ENCODE data around the gene SCAMP4. TPM values are rescaled to one million over a fixed set of nuclear protein-coding genes. Genes with fewer than 3 reads are reported as not detected.

The SCAMP4 gene
- total RNA-seq, 1 experiment from 2014 or later: 69.0 TPM

DNA sequence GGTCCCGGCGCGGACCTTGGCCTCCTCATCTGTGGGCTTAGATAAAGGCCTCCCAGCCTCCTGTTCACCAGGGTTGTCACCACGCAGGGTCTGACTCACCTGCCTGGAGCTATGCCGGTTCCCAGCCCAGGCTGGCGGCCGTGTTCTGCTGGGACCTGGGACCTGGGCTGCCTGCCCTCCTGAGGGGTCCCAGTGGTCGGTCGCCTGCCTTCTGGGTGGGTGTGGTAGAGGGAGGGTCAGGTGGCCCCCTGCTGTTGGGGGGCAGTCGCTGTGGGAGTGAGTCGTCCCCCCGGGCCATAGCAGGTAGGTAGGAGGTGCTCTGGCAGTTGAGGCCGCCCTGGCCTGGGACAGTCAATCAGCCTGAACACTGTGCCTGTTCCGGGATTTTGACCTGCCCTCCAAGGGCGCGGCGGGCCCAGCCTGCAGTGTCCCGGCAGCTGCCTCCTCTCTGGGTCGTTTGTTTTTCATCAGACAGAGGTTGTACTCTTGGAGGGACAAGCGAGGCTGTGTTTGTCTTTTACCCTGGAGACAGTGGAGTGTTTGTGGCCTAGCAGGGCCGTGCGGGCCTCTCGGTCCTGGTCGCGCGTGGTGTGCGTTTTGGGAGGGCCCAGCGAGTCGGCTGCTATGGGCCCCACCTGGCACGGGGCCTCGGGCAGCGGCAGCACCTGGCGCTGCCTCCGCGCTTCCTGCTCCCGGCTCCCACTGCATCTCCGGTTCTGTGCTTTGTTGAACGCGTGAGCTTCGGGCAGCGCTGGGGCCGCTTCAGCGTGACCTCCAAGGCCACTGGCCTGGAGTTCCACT lies 2.6 kb downstream of the SCAMP4 start:
- Histone ChIP-seq H3K23ac (ENCODE audit: insufficient read length, low read depth, low read length) (no peak overlapping the region), H3K14ac (ENCODE audit: insufficient read depth, low read length) (no peak overlapping the region; the same call in 1 of the 2 replicates), H2BK15ac (ENCODE audit: low read depth, low read length) (no peak overlapping the region), H3K56ac (ENCODE audit: insufficient read length, low read depth, low read length) (no peak overlapping the region), H3K9me3 (ENCODE audit: control insufficient read depth, low read depth, low read length) (no peaks in the 10 kb centered on the region), H4K91ac (ENCODE audit: insufficient read length, low read depth, low read length) (no peak overlapping the region), H2BK20ac (ENCODE audit: low read depth, low read length, poor library complexity, severe bottlenecking) (no peak overlapping the region), H3K9ac (ENCODE audit: extremely low read depth, insufficient read length, low read length) (no peak overlapping the region), H3K27ac (ENCODE audit: insufficient read length, low read depth, low read length) (no peak overlapping the region), H3K4me2 (ENCODE audit: insufficient read depth, insufficient read length, low read length) (no peak overlapping the region), H2BK120ac (ENCODE audit: low read depth, low read length, poor library complexity, severe bottlenecking) (no peak overlapping the region), H3K79me2 (ENCODE audit: insufficient read depth, low read length) (peaks cover 17% of the 10 kb centered on the region; the same call in 1 of the 2 replicates), H2BK5ac (ENCODE audit: insufficient read length, low read length) (no peak overlapping the region), H3K18ac (ENCODE audit: insufficient read length, low read depth, low read length) (no peak overlapping the region), H2BK12ac (ENCODE audit: insufficient read length, low read depth, low read length) (no peak overlapping the region), H4K20me1 (ENCODE audit: control insufficient read depth, insufficient read depth, insufficient read length) (no peaks in the 10 kb centered on the region), H4K5ac (ENCODE audit: insufficient read length, low read depth, low read length) (no peak overlapping the region), H3T11ph (ENCODE audit: low read length) (no peak overlapping the region), H3K4ac (ENCODE audit: low read depth, low read length) (no peak overlapping the region; the same call in 1 of the 2 replicates), H2AFZ (ENCODE audit: low read length) (no peak overlapping the region), H4K8ac (replicated peaks; ENCODE audit: insufficient read length, low read depth, low read length) (no peak overlapping the region), H3K79me1 (ENCODE audit: insufficient read depth, low read depth, low read length, poor library complexity, severe bottlenecking) (peaks cover 4% of the 10 kb centered on the region), H3K23me2 (ENCODE audit: insufficient read length, low read depth, low read length, poor library complexity, severe bottlenecking) (peaks cover 4% of the 10 kb centered on the region), H3K4me1 (ENCODE audit: insufficient read depth, low read length) (0 out of 2 replicates have a peak, but pooled peaks cover 2% of the 10 kb centered on the region), H2AK5ac (ENCODE audit: insufficient read length, low read length) (no peak overlapping the region), H3K27me3 (ENCODE audit: insufficient read depth, low read length) (no peaks in the 10 kb centered on the region)
- Mint-ChIP-seq H3K36me3 (ENCODE audit: insufficient read depth in 1 of 3, low read depth in 3 of 3) (peaks cover 5 to 14% (median 8%) of the 10 kb centered on the region in 3 experiments; a peak in 6 of 7 replicates), H3K27ac (no peak overlapping the region; a peak in 1 of 7 replicates), H3K9me3 (no peaks in the 10 kb centered on the region; a peak in 1 of 5 replicates), H3K4me1 (peaks cover 11 to 17% of the 10 kb centered on the region in 2 experiments), H3K4me3 (no peak overlapping the region), H3K27me3 (ENCODE audit: low read depth) (no peaks in the 10 kb centered on the region)
- DNase-seq: no peak
- TF ChIP-seq, protein P1, sequence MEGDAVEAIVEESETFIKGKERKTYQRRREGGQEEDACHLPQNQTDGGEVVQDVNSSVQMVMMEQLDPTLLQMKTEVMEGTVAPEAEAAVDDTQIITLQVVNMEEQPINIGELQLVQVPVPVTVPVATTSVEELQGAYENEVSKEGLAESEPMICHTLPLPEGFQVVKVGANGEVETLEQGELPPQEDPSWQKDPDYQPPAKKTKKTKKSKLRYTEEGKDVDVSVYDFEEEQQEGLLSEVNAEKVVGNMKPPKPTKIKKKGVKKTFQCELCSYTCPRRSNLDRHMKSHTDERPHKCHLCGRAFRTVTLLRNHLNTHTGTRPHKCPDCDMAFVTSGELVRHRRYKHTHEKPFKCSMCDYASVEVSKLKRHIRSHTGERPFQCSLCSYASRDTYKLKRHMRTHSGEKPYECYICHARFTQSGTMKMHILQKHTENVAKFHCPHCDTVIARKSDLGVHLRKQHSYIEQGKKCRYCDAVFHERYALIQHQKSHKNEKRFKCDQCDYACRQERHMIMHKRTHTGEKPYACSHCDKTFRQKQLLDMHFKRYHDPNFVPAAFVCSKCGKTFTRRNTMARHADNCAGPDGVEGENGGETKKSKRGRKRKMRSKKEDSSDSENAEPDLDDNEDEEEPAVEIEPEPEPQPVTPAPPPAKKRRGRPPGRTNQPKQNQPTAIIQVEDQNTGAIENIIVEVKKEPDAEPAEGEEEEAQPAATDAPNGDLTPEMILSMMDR (conservative IDR thresholded peaks at IDR 0.05): no peak
- no CpG with 5 or more reads among the region's 43 CpGs for WGBS (ENCODE audit: extremely low coverage, insufficient read length, low lambda C conversion rate)

All from H9 (cell line).